Neural crest cell (in vitro differentiated cells): ENCODE results near the gene AKAP6. TPM values are rescaled to one million over a fixed set of nuclear protein-coding genes. Genes with fewer than 3 reads are reported as not detected.
A peak's percentile ranks its signal among the peaks of the same experiment; 100 is the strongest.

Experiments
- DNase-seq: peaks from one replicate; pipeline ENCODE4 v3.0.0; 2021; ENCODE audit warnings: low read depth, mixed read lengths, low spot score
- H3K27ac Mint-ChIP-seq: one replicate; pipeline ENCODE4 v1.8.0; 2021; ENCODE audit warnings: mild to moderate bottlenecking, mixed read lengths; ENCODE audit not compliant: unreplicated experiment
- H3K27me3 Mint-ChIP-seq: 2 replicates; pipeline ENCODE4 v1.8.0; 2021; ENCODE audit warnings: low read depth, mild to moderate bottlenecking, mixed read lengths
- H3K36me3 Mint-ChIP-seq: 2 replicates; pipeline ENCODE4 v1.8.0; 2021; ENCODE audit warnings: low read depth, mild to moderate bottlenecking, mixed read lengths
- H3K4me1 Mint-ChIP-seq: 2 replicates; pipeline ENCODE4 v1.8.0; 2021; ENCODE audit warnings: mixed read lengths
- H3K4me3 Mint-ChIP-seq: one replicate; pipeline ENCODE4 v1.8.0; 2021; ENCODE audit warnings: mild to moderate bottlenecking, mixed read lengths
- H3K9me3 Mint-ChIP-seq: 2 replicates; pipeline ENCODE4 v1.8.0; 2021; ENCODE audit warnings: mixed read lengths
- CTCF ChIP-seq: fragments of 200-600 bp; sonication (generic); conservative IDR thresholded peaks from 2 replicates; pipeline ENCODE4 v1.5.0; 2021; ENCODE audit warnings: antibody characterized with exemption, mild to moderate bottlenecking
- total RNA-seq: library from RNA; stranded (reverse); gene quantifications from 2 replicates; pipeline ENCODE4 v1.2.1, GENCODE V29; 2021

AKAP6 gene
- total RNA-seq, 1 donor from 2014 or later, result 9.4 TPM

DNA sequence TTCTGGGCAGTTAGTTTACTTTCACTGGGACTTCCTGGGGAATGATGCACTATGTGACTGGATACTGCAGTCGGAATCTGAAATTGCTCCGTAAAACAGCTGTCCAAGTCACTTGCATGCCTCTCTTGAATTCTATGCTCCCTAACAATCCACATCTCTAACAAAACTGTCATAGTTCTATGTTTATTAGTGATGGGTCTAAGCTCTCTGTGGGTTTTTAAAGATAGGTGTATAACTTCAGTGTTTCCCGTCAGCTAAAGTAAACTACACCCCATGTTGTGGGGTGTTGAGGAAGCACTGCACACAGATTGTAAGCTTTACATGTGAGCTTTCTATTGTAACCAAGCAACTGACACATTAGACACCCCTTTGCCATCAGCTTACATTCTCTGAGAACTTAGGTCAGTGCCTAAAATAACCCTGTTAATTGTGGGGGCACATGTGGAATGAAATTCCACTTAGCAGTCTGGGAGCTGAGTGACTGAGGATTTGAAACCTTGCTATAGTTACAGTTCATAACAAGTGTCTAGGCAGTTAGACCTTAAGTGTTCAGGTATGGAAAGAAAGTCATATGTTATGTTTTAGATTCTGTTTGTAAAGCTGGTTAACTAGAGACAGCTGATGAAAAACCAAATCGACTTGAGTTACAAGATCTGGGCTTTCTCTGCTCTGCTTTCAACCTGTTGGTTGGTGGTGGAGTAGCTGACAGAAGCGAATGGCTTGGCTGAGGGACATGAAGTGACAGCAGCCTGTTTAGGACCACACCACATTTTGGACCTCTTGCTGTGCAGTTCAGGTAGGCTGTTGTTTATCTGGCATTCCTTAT, 165.7 kb downstream of the AKAP6 start:
- Mint-ChIP-seq H3K4me1 (no peaks in the 10 kb centered on the region), H3K9me3 (no peaks in the 10 kb centered on the region), H3K36me3 (no peaks in the 10 kb centered on the region), H3K4me3 (no peak overlapping the region), H3K27me3 (no peaks in the 10 kb centered on the region), H3K27ac (no peak overlapping the region)
- TF ChIP-seq CTCF, result no peak
- no peak for DNase-seq

DNA sequence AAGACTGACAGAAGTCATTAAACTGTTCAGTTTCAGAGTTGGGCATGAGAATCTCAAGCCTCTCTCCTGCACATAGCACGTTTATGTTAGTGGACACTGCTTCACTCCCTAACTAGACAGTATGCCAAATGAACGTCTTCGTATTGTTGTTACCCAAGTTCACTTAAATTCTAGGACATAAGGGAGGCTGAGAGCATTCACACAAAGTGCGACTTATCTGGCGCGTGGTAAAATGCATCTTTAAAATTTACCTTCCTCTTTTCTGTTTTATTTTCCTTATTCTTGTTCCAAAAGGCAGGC, 166.3 kb downstream of the AKAP6 start:
- Mint-ChIP-seq H3K4me1 (no peaks in the 10 kb centered on the region), H3K9me3 (no peaks in the 10 kb centered on the region), H3K27ac (no peak overlapping the region), H3K4me3 (no peak overlapping the region), H3K36me3 (no peaks in the 10 kb centered on the region), H3K27me3 (no peaks in the 10 kb centered on the region)
- TF ChIP-seq CTCF, result no peak
- DNase-seq, result no peak

- no peak for TF ChIP-seq CTCF
- Mint-ChIP-seq H3K9me3 (no peaks in the 10 kb centered on the region), H3K4me1 (no peaks in the 10 kb centered on the region), H3K4me3 (no peak overlapping the region), H3K36me3 (no peaks in the 10 kb centered on the region), H3K27me3 (no peaks in the 10 kb centered on the region), H3K27ac (no peak overlapping the region)
- no peak for DNase-seq
These were observed 168.2 kb downstream of the AKAP6 start for GRCh38 chr14:32497248-32497647.

DNA sequence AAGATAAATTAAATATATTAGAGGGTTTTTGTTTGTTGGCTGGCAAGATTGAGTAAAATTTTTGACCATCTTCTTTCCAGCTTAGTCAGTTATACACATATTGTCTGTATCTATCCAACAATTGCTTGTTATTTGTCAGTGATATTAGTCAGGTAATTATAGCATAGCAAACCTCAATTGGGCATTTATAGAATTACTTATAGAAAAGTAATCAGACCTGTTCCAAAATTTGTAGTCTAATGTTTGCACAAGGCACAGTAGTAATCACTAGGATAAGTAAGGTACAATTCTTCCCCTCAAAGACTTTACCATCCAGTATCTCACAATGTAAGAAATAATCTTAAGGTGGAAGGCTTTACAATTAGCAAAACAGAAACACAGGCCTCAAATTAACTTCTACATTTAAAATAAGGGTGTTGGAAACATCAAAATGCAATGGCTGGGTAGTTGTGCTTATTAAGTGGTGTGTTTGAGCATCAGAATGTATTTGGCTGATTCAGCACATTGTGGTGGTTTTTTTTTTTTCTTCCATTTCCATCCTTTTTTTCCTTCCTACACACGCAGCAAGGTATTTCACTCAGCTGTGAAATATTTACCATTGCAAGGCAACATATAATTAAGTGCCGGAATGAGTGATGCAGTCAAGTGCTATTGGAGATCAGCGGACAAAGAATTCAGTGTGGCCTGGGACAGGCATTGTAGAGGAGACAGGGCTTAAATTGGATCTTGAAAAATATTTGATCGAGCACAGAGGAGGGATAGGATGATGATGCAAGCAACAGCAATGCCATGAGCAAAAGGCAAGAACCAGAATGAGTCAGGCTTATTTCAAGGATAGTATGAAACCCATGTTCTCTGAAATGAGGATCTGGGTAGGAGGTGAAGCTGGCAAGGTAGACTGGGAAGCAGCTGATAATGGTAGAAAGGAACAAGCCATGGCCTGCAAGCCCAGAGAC, 178.2 kb downstream of the AKAP6 start:
- H3K9me3 Mint-ChIP-seq, result peaks cover 2% of the 10 kb centered on the region
- TF ChIP-seq CTCF, result no peak
- no peak for DNase-seq
- no peaks in the 10 kb centered on the region for H3K36me3 Mint-ChIP-seq
- no peak overlapping the region for H3K4me3 Mint-ChIP-seq
- peaks cover 29% of the 10 kb centered on the region for H3K4me1 Mint-ChIP-seq
- peak overlapping the region; percentile 13 for H3K27ac Mint-ChIP-seq
- H3K27me3 Mint-ChIP-seq, result no peaks in the 10 kb centered on the region

DNA sequence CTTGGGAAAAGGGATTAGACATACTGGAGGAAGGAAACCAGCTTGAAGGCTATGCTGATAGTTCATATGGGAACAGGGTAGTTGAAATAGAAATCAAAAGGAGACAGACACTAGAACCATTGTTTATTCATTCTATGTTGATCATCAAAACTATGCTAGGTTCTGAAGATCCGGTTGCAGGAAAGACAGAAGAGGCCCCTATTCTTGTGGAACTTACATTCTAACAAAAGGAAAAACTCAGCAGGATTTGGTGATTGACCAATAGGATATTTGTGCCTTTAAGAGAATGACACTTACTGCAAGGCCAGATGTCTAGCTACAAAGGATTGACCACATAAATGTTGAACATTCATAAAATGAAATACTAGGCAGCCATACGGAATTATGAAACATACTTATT, 179.2 kb downstream of the AKAP6 start:
- Mint-ChIP-seq H3K4me1 (peaks cover 34% of the 10 kb centered on the region), H3K9me3 (peaks cover 2% of the 10 kb centered on the region), H3K27ac (peak overlapping the region; percentile 0), H3K27me3 (no peaks in the 10 kb centered on the region), H3K4me3 (peak overlapping the region; percentile 16), H3K36me3 (no peaks in the 10 kb centered on the region)
- no peak for DNase-seq
- TF ChIP-seq CTCF, result no peak
